ENCODE measurements around the gene ARRDC4. TPM values are rescaled to one million over a fixed set of nuclear protein-coding genes. Genes with fewer than 3 reads are reported as not detected.
A peak's percentile ranks its signal among the peaks of the same experiment; 100 is the strongest.

The ARRDC4 gene
- total and polyA plus RNA-seq, 2 of the 8 experiments (the other 6 are each of a cell fraction or from before 2014, with no cell fraction given), result 3.5 to 3.8 TPM

DNA sequence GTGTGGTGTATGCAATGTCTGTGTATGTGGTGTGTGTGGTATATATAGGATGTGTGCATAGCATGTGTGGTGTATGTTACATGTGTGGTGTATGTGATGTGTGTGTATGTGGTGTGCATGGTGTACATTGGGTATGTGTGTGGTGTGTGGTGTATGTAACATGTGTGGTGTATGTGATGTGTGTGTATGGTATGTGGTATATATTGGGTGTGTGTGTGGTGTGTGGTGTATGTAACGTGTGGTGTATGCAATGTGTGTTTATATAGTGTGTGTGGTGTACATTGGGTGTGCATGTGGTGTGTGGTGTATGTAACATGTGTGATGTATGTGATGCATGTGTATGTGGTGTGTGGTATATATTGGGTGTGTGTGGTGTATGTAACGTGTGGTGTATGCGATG, 41.9 kb downstream of the ARRDC4 start:
- no peak overlapping the region for H2AFZ ChIP-seq (ENCODE audit: low read length)
- no peak overlapping the region for H4K8ac ChIP-seq (ENCODE audit: extremely low read depth, insufficient read depth, low read length)
- peak overlapping the region; percentile 61; the same call in 1 of the 2 replicates for H2BK15ac ChIP-seq (ENCODE audit: low read length)
- H3K36me3 ChIP-seq (ENCODE audit: control insufficient read depth in 2 of 4, insufficient read depth in 4 of 4, low read length in 3 of 4), result no peaks in the 10 kb centered on the region; a peak in 1 of 8 replicates
- 87 to 100% methylated on average over 2 to 3 of the region's 3 CpGs for WGBS, 2 experiments (ENCODE audit: extremely low coverage in 1 of 2, insufficient coverage in 1 of 2, insufficient read length in 1 of 2, insufficient replicate concordance in 2 of 2, low coverage in 1 of 2, low lambda C conversion rate in 2 of 2, missing lambda C conversion rate in 1 of 2)
- H4K91ac ChIP-seq (replicated peaks; ENCODE audit: insufficient read length, low read length), result peak overlapping the region; percentile 71
- H2BK120ac ChIP-seq (replicated peaks; ENCODE audit: low read depth, low read length), result no peak overlapping the region
- no peak overlapping the region for H3K9ac ChIP-seq (replicated peaks in 1 of 4; ENCODE audit: extremely low read depth in 1 of 4, low read depth in 3 of 4, low read length in 3 of 4)
- POLR2A ChIA-PET (ENCODE audit: partially characterized antibody), result no interaction called here
- no peak overlapping the region for H3K14ac ChIP-seq (ENCODE audit: insufficient read length)
- no peak overlapping the region for H3K4me2 ChIP-seq (ENCODE audit: insufficient read depth in 1 of 2, low read depth in 2 of 2, low read length in 2 of 2)
- H3K4ac ChIP-seq (replicated peaks; ENCODE audit: insufficient read length, low read depth, low read length), result peak overlapping the region; percentile 35
- peaks cover 0 to 9% of the 10 kb centered on the region in 2 experiments; a peak in 2 of 4 replicates for H3K79me2 ChIP-seq (ENCODE audit: control insufficient read depth in 1 of 2, insufficient read depth in 2 of 2, low read length in 2 of 2)
- H2BK20ac ChIP-seq (ENCODE audit: low read length), result no peak overlapping the region
- H3K79me1 ChIP-seq (ENCODE audit: low read depth, low read length), result no peaks in the 10 kb centered on the region; the same call in 1 of the 2 replicates
- no peak overlapping the region for H3K18ac ChIP-seq (ENCODE audit: extremely low read depth, low read length)
- no peak for DNase-seq (ENCODE audit: low read depth in 1 of 2, low spot score in 2 of 2)
- no peak for FAIRE-seq
- H2BK5ac ChIP-seq (ENCODE audit: low read depth, low read length), result 0 out of 2 replicates have a peak overlapping the region, but pooled peaks have one; percentile 24
- no peaks in the 10 kb centered on the region; a peak in 1 of 7 replicates for H3K27me3 ChIP-seq (replicated peaks in 1 of 4; ENCODE audit: control insufficient read depth in 3 of 4, extremely low read depth in 1 of 4, insufficient read depth in 3 of 4, low read length in 3 of 4)
- peaks cover 0 to 10% of the 10 kb centered on the region in 2 experiments; a peak in 2 of 4 replicates for H3K9me3 ChIP-seq (ENCODE audit: insufficient read depth in 2 of 2, low read depth in 1 of 2, low read length in 1 of 2)
- H2BK12ac ChIP-seq (ENCODE audit: low read depth, low read length), result no peak overlapping the region
- no peak overlapping the region for H3K27ac ChIP-seq (ENCODE audit: low read depth, low read length)
- no peak overlapping the region for H4K5ac ChIP-seq (ENCODE audit: insufficient read length, low read depth, low read length)
- TF ChIP-seq CEBPB (IDR thresholded peaks at IDR 0.05; ENCODE audit: low read depth, low read length) (no peak), SAP30 (IDR thresholded peaks at IDR 0.05; ENCODE audit: insufficient read depth, insufficient replicate concordance, low read length) (no peak), KDM1A (IDR thresholded peaks at IDR 0.05; ENCODE audit: borderline replicate concordance, low read length) (no peak), CBX5 (IDR thresholded peaks at IDR 0.05; ENCODE audit: low read depth, low read length) (no peak), PHF8 (conservative IDR thresholded peaks at IDR 0.05; ENCODE audit: low read depth, low read length) (no peak)
- TF ChIP-seq, protein P1, sequence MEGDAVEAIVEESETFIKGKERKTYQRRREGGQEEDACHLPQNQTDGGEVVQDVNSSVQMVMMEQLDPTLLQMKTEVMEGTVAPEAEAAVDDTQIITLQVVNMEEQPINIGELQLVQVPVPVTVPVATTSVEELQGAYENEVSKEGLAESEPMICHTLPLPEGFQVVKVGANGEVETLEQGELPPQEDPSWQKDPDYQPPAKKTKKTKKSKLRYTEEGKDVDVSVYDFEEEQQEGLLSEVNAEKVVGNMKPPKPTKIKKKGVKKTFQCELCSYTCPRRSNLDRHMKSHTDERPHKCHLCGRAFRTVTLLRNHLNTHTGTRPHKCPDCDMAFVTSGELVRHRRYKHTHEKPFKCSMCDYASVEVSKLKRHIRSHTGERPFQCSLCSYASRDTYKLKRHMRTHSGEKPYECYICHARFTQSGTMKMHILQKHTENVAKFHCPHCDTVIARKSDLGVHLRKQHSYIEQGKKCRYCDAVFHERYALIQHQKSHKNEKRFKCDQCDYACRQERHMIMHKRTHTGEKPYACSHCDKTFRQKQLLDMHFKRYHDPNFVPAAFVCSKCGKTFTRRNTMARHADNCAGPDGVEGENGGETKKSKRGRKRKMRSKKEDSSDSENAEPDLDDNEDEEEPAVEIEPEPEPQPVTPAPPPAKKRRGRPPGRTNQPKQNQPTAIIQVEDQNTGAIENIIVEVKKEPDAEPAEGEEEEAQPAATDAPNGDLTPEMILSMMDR (IDR thresholded peaks at IDR 0.05; ENCODE audit: control extremely low read depth in 1 of 3, insufficient read depth in 1 of 3, low read depth in 1 of 3, low read length in 3 of 3), result peak in 1 of 3 experiments; percentile 0; a peak in 1 of 4 replicates
- peak overlapping the region; percentile 87; the same call in 1 of the 2 replicates for H2AK5ac ChIP-seq (ENCODE audit: low read depth, low read length)
- H3K23me2 ChIP-seq (ENCODE audit: low read depth, low read length), result peaks cover 20% of the 10 kb centered on the region; the same call in 1 of the 2 replicates
- no peak overlapping the region for H3K4me3 ChIP-seq (ENCODE audit: extremely low read depth in 1 of 4, insufficient read depth in 2 of 4, low read depth in 3 of 4, low read length in 4 of 4)
- H4K20me1 ChIP-seq (replicated peaks in 1 of 2; ENCODE audit: control insufficient read depth in 1 of 2, insufficient read depth in 2 of 2, low read length in 2 of 2), result peaks cover 0 to 18% of the 10 kb centered on the region in 2 experiments
- H3K4me1 ChIP-seq (replicated peaks in 1 of 4; ENCODE audit: control insufficient read depth in 3 of 4, insufficient read depth in 4 of 4, low read length in 3 of 4), result peaks cover 0 to 4% (median 3%) of the 10 kb centered on the region in 4 experiments; a peak in 3 of 7 replicates
- CTCF ChIA-PET (ENCODE audit: partially characterized antibody), result no interaction called here
- no peak overlapping the region for H3K23ac ChIP-seq (ENCODE audit: insufficient read length)
- H3K56ac ChIP-seq (replicated peaks; ENCODE audit: insufficient read length, low read depth, low read length), result peak overlapping the region; percentile 3

Data from H1 (cell line).